Measurements from ENCODE around the gene OR6T1.

The OR6T1 gene, protein sequence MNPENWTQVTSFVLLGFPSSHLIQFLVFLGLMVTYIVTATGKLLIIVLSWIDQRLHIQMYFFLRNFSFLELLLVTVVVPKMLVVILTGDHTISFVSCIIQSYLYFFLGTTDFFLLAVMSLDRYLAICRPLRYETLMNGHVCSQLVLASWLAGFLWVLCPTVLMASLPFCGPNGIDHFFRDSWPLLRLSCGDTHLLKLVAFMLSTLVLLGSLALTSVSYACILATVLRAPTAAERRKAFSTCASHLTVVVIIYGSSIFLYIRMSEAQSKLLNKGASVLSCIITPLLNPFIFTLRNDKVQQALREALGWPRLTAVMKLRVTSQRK

DNA sequence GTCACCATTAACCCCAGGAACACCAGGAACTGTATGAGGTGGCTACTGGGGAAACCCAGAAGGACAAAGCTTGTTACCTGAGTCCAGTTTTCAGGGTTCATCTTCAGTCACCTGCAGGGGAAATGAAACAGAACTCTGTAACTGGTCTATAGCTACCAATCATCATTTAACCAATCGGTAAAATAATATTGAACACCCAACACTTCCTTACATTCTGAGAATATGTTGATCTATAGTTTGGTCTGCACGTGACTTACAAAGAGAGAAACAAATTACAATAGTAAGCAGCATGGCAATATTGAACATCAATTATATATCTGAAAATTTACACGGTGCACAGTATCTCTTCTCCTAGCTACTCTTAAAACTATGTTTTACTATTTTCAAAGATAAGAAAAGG is at the start of gene OR6T1:
Gene OR6T1, minus strand, starts transcription at position 101 of the 400 bp plus-strand sequence. Its CDS starts 0 bp downstream, at position 101.
- TF ChIP-seq ZFX (IDR thresholded peaks at IDR 0.05; ENCODE audit: borderline replicate concordance): no peak
- TF ChIP-seq, protein P1, sequence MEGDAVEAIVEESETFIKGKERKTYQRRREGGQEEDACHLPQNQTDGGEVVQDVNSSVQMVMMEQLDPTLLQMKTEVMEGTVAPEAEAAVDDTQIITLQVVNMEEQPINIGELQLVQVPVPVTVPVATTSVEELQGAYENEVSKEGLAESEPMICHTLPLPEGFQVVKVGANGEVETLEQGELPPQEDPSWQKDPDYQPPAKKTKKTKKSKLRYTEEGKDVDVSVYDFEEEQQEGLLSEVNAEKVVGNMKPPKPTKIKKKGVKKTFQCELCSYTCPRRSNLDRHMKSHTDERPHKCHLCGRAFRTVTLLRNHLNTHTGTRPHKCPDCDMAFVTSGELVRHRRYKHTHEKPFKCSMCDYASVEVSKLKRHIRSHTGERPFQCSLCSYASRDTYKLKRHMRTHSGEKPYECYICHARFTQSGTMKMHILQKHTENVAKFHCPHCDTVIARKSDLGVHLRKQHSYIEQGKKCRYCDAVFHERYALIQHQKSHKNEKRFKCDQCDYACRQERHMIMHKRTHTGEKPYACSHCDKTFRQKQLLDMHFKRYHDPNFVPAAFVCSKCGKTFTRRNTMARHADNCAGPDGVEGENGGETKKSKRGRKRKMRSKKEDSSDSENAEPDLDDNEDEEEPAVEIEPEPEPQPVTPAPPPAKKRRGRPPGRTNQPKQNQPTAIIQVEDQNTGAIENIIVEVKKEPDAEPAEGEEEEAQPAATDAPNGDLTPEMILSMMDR (IDR thresholded peaks at IDR 0.05): no peak
- H3K27ac ChIP-seq: no peak within 1 kb of the TSS

DNA sequence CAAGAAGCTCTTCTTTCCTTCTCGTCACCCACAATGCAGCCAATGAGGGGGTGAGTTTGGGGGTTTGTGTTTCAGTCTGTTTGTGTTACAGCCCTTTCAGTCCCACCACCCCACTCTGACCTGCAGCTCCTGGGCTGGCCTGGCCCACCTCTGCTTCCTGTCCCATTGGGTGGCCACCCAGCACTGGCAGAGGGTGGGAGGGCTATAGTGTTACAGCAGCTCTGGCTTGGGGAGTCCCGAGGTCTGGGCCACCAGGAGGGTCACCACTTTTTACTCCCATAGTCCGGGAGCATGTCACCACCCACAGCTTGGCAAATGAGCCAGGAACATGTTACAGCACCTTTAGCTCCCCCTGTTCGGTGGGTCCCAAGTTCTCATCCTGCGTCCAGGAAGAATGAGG is 35.7 kb upstream of the OR6T1 start:
- TF ChIP-seq, protein P1 (IDR thresholded peaks at IDR 0.05): no peak
- no peak for TF ChIP-seq ZFX (IDR thresholded peaks at IDR 0.05; ENCODE audit: borderline replicate concordance)
- no peak overlapping the region for H3K27ac ChIP-seq

DNA sequence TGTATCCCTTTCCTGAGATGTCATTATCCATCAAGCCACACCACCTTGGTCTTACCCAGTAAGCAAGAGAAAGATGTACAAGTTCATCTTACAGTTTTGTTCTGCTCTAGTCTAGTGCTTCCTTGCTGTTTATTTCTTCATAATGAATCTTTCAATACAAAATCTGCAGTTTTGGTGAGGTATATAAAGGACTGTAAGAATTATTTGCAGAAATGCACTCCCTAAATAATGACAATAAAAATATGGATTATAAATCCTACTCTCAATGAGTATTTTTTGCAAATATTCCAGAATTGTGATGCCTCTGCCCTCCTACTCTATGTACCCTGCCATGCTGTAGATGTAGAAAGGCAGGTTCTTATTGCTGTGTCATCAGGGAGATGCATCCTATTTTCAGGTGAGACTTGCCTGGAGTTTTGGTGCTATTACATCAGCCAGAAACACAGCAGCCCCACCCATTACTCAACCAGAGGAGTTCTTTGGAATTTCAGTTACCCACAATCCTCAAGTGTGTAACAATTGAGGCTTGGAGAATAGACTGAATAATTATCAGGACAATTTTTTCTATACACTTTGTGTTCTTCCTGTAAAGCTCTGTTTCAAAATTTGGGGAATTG is 34.2 kb upstream of the OR6T1 start, which contains the start of gene OR10S1:
Gene OR10S1, minus strand, starts transcription at position 51 of the 617 bp plus-strand sequence. CDS start 117 bp downstream, outside the sequence.
- TF ChIP-seq, protein P1 (IDR thresholded peaks at IDR 0.05): no peak
- TF ChIP-seq ZFX (IDR thresholded peaks at IDR 0.05; ENCODE audit: borderline replicate concordance): no peak
- no peak within 1 kb of the TSS for H3K27ac ChIP-seq

DNA sequence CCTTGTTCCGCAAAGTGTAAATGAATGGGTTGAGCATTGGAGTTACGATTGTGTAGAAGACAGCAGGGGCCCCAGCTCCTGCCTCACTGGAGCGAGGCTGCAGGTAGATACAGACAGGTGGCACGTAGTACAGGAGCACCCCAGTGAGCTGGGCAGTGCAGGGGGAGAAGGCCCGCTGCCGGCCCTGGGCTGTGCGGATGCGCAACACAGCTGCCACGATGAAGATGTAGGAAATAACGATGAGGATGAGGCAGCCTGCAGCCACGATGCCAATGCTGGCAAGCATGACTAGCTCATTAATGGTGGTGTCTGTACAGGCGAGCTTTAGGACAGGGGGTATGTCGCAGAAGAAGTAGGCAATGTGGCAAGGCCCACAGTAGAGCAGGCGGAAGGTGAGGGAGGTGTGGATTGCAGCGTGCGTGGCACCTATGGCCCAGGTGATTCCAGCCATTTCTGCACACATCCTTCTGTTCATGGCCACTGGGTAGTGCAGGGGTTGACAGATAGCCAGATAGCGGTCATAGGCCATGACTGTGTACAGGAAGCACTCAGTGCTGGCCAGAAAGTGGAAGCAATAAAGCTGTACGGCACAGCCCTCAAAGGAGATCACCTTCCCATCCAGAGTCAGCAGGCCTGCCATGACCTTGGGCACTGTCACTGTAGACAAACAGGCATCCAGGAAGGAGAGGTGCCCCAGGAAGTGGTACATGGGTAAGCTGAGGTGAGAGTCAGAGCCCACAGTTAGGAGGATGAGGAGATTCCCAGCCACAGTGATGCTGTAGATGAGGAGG is 33.3 kb upstream of the OR6T1 start:
- TF ChIP-seq ZFX (IDR thresholded peaks at IDR 0.05; ENCODE audit: borderline replicate concordance): no peak
- TF ChIP-seq, protein P1 (IDR thresholded peaks at IDR 0.05): no peak
- H3K27ac ChIP-seq: no peak overlapping the region

DNA sequence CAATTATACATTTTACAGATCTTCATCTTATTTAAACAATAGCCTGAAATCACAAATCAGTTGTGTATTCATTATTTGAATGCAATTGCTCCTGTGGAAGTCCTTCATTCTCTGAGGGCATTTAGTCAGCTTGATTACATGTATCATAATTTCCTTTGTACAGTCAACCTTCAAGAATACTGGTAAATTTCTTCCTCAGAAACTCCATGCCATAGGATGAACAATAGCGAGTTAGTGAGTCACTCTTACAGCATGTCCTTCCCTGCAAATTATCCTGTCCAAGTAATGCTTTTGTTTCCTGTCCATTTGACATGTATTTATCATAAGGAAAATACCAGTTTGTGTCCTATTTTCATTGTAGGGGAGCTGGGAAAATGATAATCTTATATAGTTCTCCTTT is 30.2 kb upstream of the OR6T1 start:
- no peak overlapping the region for H3K27ac ChIP-seq
- TF ChIP-seq, protein P1 (IDR thresholded peaks at IDR 0.05): no peak
- no peak for TF ChIP-seq ZFX (IDR thresholded peaks at IDR 0.05; ENCODE audit: borderline replicate concordance)

DNA sequence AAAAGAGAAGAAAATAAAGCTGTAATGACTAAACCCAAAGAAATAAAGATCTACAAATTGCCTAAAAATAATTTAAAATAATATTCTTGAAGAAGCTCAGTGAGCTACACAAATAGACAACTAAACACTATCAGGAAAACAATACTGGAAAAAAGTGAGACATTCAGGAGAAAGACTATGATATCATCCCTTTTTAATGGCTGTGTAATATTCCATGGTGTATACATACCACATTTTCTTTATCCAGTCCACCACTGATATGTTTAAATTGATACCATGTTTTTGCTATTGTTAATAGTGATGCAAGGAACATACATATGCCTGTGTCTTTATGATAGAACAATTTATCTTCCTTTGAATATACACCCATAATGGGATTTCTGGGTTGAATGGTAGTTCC is 13.1 kb upstream of the OR6T1 start:
- TF ChIP-seq, protein P1 (IDR thresholded peaks at IDR 0.05): no peak
- TF ChIP-seq ZFX (IDR thresholded peaks at IDR 0.05; ENCODE audit: borderline replicate concordance): no peak

More for the DNA sequence above, 13.1 kb upstream of the OR6T1 start:
- no peak overlapping the region for H3K27ac ChIP-seq

Data from 22Rv1 (cell line).